HCT116 (cell line): ENCODE data around the gene RNF7. TPM values are rescaled to one million over a fixed set of nuclear protein-coding genes. Genes with fewer than 3 reads are reported as not detected.

Experiments used
- ATAC-seq: fragments of 200-7000 bp; cut with Tn5 transposase; 2 replicates; pipeline ENCODE4 v1.9.1; 2020; ENCODE audit warnings: mild to moderate bottlenecking, moderate library complexity
- BruUV-seq: library from RNA; stranded (reverse); fragments of 400-500 nt; replicated peaks from 2 replicates; lab custom pipeline; 2021; lab: Mats Ljungman, UMichigan
- CTCF ChIA-PET: fragments of 300-600 bp; sonication (Branson Sonifier 250); formaldehyde crosslinking; loops from one replicate; lab custom pipeline; 2021; ENCODE audit warnings: antibody characterized with exemption; lab: Charles Lee
- POLR2A ChIA-PET: fragments of 300-600, 350-600 bp; sonication (Branson Sonifier 250); formaldehyde crosslinking; loops from one replicate; lab custom pipeline; 2021; ENCODE audit warnings: antibody characterized with exemption; lab: Charles Lee
- RAD21 ChIA-PET, 2 experiments: fragments of 300-600 bp; sonication (Branson Sonifier 250); formaldehyde crosslinking; loops; one replicate each; lab custom pipeline; 2023; ENCODE audit warnings: low total read pairs in 2 of 2; ENCODE audit not compliant: uncharacterized antibody in 2 of 2, unreplicated experiment in 2 of 2, low non-redundant PET in 1 of 2; lab: Charles Lee
- DNase-seq: peaks from one replicate; pipeline ENCODE4 v3.0.0-alpha.2; 2010; ENCODE audit warnings: low read depth, low spot score
- H2AFZ ChIP-seq: fragments of 200-600 bp; shearing (Covaris generic), sonication (generic); 2 replicates; pipeline ENCODE4 v1.6.1; 2017; ENCODE audit warnings: low read depth, mixed run types, mixed read lengths, antibody characterized with exemption, low read length; ENCODE audit not compliant: poor library complexity, severe bottlenecking
- H3K27ac ChIP-seq: 2 replicates; pipeline ENCODE4 v1.5.1; 2012; ENCODE audit warnings: low read depth, low read length
- H3K27me3 ChIP-seq: fragments of 200-600 bp; sonication (generic); 2 replicates; pipeline ENCODE4 v1.6.1; 2016; ENCODE audit warnings: mixed run types, low read length, mixed read lengths; ENCODE audit not compliant: insufficient read depth
- H3K36me3 ChIP-seq, 2 experiments: fragments of 200-500 bp in 1 of 2; fragments of 200-600 bp in 1 of 2; sonication (Bioruptor generic) in 1 of 2; sonication (generic) in 1 of 2; 2 replicates each; pipeline versions ENCODE4 v1.5.1 to v1.6.1; 2014 to 2016; ENCODE audit warnings: low read length in 2 of 2, inconsistent platforms in 1 of 2, mixed read lengths in 1 of 2, mixed run types in 1 of 2; ENCODE audit not compliant: insufficient read depth in 2 of 2, control insufficient read depth in 1 of 2
- H3K4me1 ChIP-seq, 2 experiments: fragments of 200-600 bp in 1 of 2; sonication (generic) in 1 of 2; 2 replicates each; pipeline versions ENCODE4 v1.5.1 to v1.6.1; 2012 to 2017; ENCODE audit warnings: low read length in 2 of 2, inconsistent platforms in 1 of 2, mild to moderate bottlenecking in 1 of 2, mixed read lengths in 1 of 2, mixed run types in 1 of 2, moderate library complexity in 1 of 2; ENCODE audit not compliant: insufficient read depth in 2 of 2, control insufficient read depth in 1 of 2
- H3K4me2 ChIP-seq: fragments of 200-600 bp; sonication (generic); 2 replicates; pipeline ENCODE4 v1.6.1; 2017; ENCODE audit warnings: mixed run types, low read length, mixed read lengths
- H3K4me3 ChIP-seq, 2 experiments: fragments of 200-600 bp in 1 of 2; sonication (generic) in 1 of 2; replicated peaks in 1 of 2; 2 replicates each; pipeline ENCODE4 v1.5.1; 2011 to 2016; ENCODE audit warnings: low read length in 2 of 2, control low read depth in 1 of 2, low read depth in 1 of 2, mild to moderate bottlenecking in 1 of 2, mixed read lengths in 1 of 2, mixed run types in 1 of 2
- H3K79me2 ChIP-seq: fragments of 200-600 bp; sonication (generic); 2 replicates; pipeline ENCODE4 v1.6.1; 2017; ENCODE audit warnings: mild to moderate bottlenecking, mixed run types, low read length, moderate library complexity, mixed read lengths; ENCODE audit not compliant: insufficient read depth
- H3K9ac ChIP-seq: fragments of 200-600 bp; sonication (generic); 2 replicates; pipeline ENCODE4 v1.6.1; 2016; ENCODE audit warnings: low read length, mixed read lengths
- H3K9me2 ChIP-seq: fragments of 200-600 bp; sonication (generic), shearing (Covaris generic); 2 replicates; pipeline ENCODE4 v1.6.1; 2017; ENCODE audit warnings: mixed run types, mild to moderate bottlenecking, moderate library complexity; ENCODE audit not compliant: insufficient read depth
- H3K9me3 ChIP-seq, 2 experiments: fragments of 200-500 bp in 1 of 2; fragments of 200-600 bp in 1 of 2; sonication (Bioruptor generic) in 1 of 2; sonication (generic) in 1 of 2; 2 replicates each; pipeline ENCODE4 v1.6.1; 2014 to 2017; ENCODE audit warnings: low read length in 2 of 2, mixed read lengths in 2 of 2, inconsistent platforms in 1 of 2, low read depth in 1 of 2, mild to moderate bottlenecking in 1 of 2, mixed run types in 1 of 2, moderate library complexity in 1 of 2; ENCODE audit not compliant: control insufficient read depth in 1 of 2, insufficient read depth in 1 of 2
- H4K20me1 ChIP-seq: fragments of 200-600 bp; sonication (generic), shearing (Covaris generic); 2 replicates; pipeline ENCODE4 v1.6.1; 2017; ENCODE audit warnings: mixed run types, mild to moderate bottlenecking, moderate library complexity; ENCODE audit not compliant: insufficient read depth
- ATF3 ChIP-seq: IDR thresholded peaks from 2 replicates; pipeline ENCODE4 v1.6.1; 2012
- CBX3 ChIP-seq: IDR thresholded peaks from 2 replicates; pipeline ENCODE4 v1.6.1; 2012; ENCODE audit warnings: low read depth
- CEBPB ChIP-seq: IDR thresholded peaks from 2 replicates; pipeline ENCODE4 v1.6.1; 2012; ENCODE audit warnings: low read depth
- EGR1 ChIP-seq: IDR thresholded peaks from 2 replicates; pipeline ENCODE4 v1.6.1; 2012; ENCODE audit warnings: low read depth
- ELF1 ChIP-seq: IDR thresholded peaks from 2 replicates; pipeline ENCODE4 v1.6.1; 2012; ENCODE audit warnings: low read depth, borderline replicate concordance
- FOSL1 ChIP-seq: IDR thresholded peaks from 2 replicates; pipeline ENCODE4 v1.6.1; 2012; ENCODE audit warnings: low read depth
- JUND ChIP-seq: IDR thresholded peaks from 2 replicates; pipeline ENCODE4 v1.6.1; 2012
- POLR2A ChIP-seq: IDR thresholded peaks from 2 replicates; pipeline ENCODE4 v1.7.0; 2011; ENCODE audit warnings: borderline replicate concordance; ENCODE audit not compliant: insufficient read depth, insufficient read length; ENCODE audit errors: extremely low read depth
- POLR2AphosphoS5 ChIP-seq: IDR thresholded peaks from 2 replicates; pipeline ENCODE4 v1.6.1; 2011; ENCODE audit warnings: mild to moderate bottlenecking, low read depth, low read length, moderate library complexity
- REST ChIP-seq: IDR thresholded peaks from 2 replicates; pipeline ENCODE4 v1.6.1; 2012; ENCODE audit warnings: low read depth
- SIN3A ChIP-seq: IDR thresholded peaks from 2 replicates; pipeline ENCODE4 v1.6.1; 2012; ENCODE audit warnings: low read depth
- SRF ChIP-seq: IDR thresholded peaks from 2 replicates; pipeline ENCODE4 v1.6.1; 2012; ENCODE audit warnings: low read depth
- TCF7L2 ChIP-seq: IDR thresholded peaks from 2 replicates; pipeline ENCODE4 v1.7.0; 2011; ENCODE audit warnings: borderline replicate concordance, inconsistent platforms; ENCODE audit not compliant: insufficient read depth, insufficient read length; ENCODE audit errors: extremely low read depth
- YY1 ChIP-seq: IDR thresholded peaks from 2 replicates; pipeline ENCODE4 v1.6.1; 2011; ENCODE audit warnings: low read length, low read depth, moderate library complexity, mild to moderate bottlenecking; ENCODE audit not compliant: insufficient replicate concordance; ENCODE audit errors: extremely low read depth
- ZBTB33 ChIP-seq: IDR thresholded peaks from 2 replicates; pipeline ENCODE4 v1.6.1; 2011; ENCODE audit warnings: mild to moderate bottlenecking, low read length, moderate library complexity; ENCODE audit not compliant: insufficient replicate concordance; ENCODE audit errors: extremely low read depth
- ZNF274 ChIP-seq: fragments of 200-500 bp; sonication (Bioruptor generic); IDR thresholded peaks from 2 replicates; pipeline ENCODE4 v1.6.1; 2014; ENCODE audit warnings: mild to moderate bottlenecking, low read depth, low read length, inconsistent platforms
- intact Hi-C: fragments of 100-400 bp; cut with micrococcal nuclease; formaldehyde crosslinking; loops from 2 replicates; pipeline ENCODE4 v1.10.0; 2022
- total RNA-seq: library from RNA; stranded (reverse); gene quantifications from one replicate; pipeline ENCODE4 v1.2.1, GENCODE V29; 2021; ENCODE audit not compliant: unreplicated experiment

RNF7 gene
- total RNA-seq, 1 experiment from 2014 or later = 82.3 TPM

GRCh38 chr3:141738022-141738890, at the start of gene RNF7 (continued):
- TF ChIP-seq ELF1 = no peak
- no peak for TF ChIP-seq TCF7L2
- peak; percentile 90 for TF ChIP-seq YY1
- TF ChIP-seq JUND = 0 out of 2 replicates have a peak, but pooled peaks have one; percentile 5
- peak; percentile 76; the same call in 1 of the 2 replicates for TF ChIP-seq EGR1
- TF ChIP-seq FOSL1 = 0 out of 2 replicates have a peak, but pooled peaks have one; percentile 22
- TF ChIP-seq POLR2AphosphoS5 = peak; percentile 90

GRCh38 chr3:141690431-141691072, 47.5 kb upstream of the RNF7 start:
- Histone ChIP-seq H3K4me1 (no peaks in the 10 kb centered on the region), H3K9me2 (no peaks in the 10 kb centered on the region), H3K27me3 (no peaks in the 10 kb centered on the region), H2AFZ (no peak overlapping the region), H3K4me2 (no peak overlapping the region), H3K36me3 (no peaks in the 10 kb centered on the region), H3K4me3 (no peak overlapping the region), H3K9ac (no peak overlapping the region), H4K20me1 (no peaks in the 10 kb centered on the region), H3K27ac (no peak overlapping the region), H3K79me2 (no peaks in the 10 kb centered on the region), H3K9me3 (peaks cover 0 to 3% of the 10 kb centered on the region in 2 experiments; a peak in 1 of 4 replicates)
- RAD21 ChIA-PET = no interaction called here
- POLR2A ChIA-PET = no interaction called here
- BruUV-seq = no TSS peak
- ATAC-seq (no peak), DNase-seq (no peak)
- intact Hi-C loops = no loop called here
- CTCF ChIA-PET = no interaction called here
- TF ChIP-seq POLR2A = no peak
- TF ChIP-seq ATF3 = no peak
- TF ChIP-seq SIN3A = no peak
- TF ChIP-seq ZBTB33 = no peak
- no peak for TF ChIP-seq ZNF274
- TF ChIP-seq REST = no peak
- no peak for TF ChIP-seq EGR1
- TF ChIP-seq CBX3 = no peak
- no peak for TF ChIP-seq CEBPB
- TF ChIP-seq TCF7L2 = no peak
- no peak for TF ChIP-seq SRF
- no peak for TF ChIP-seq ELF1
